ENCODE data around the gene ANXA2. TPM values are rescaled to one million over a fixed set of nuclear protein-coding genes. Genes with fewer than 3 reads are reported as not detected.
"Not testable (repeated sequence)": the region's sequence is repeated elsewhere in the genome, so short reads cannot be mapped to it uniquely, and the experiment has no call there.

ANXA2 gene
- total RNA-seq, 1 experiment from 2014 or later = 1,038 TPM

- Histone ChIP-seq H3K9me3 (ENCODE audit: low read depth, low read length, poor library complexity, severe bottlenecking) (no peaks in the 10 kb centered on the region), H3K27ac (ENCODE audit: low read depth, low read length, poor library complexity, severe bottlenecking) (no peak overlapping the region), H3K36me3 (ENCODE audit: insufficient read depth, low read length, poor library complexity, severe bottlenecking) (no peaks in the 10 kb centered on the region), H3K4me3 (ENCODE audit: low read depth, low read length, poor library complexity, severe bottlenecking) (no peak overlapping the region), H3K27me3 (replicated peaks; ENCODE audit: insufficient read depth, low read depth, low read length, poor library complexity) (no peaks in the 10 kb centered on the region), H3K4me1 (ENCODE audit: insufficient read depth, low read length, poor library complexity, severe bottlenecking) (no peaks in the 10 kb centered on the region)
- intact Hi-C loops (cut with micrococcal nuclease; ENCODE audit: unreplicated experiment) = no loop called here
- no peak for TF ChIP-seq EZH2 (IDR thresholded peaks at IDR 0.05; ENCODE audit: borderline replicate concordance, low read depth, low read length, poor library complexity, severe bottlenecking)
- TF ChIP-seq, protein P1, sequence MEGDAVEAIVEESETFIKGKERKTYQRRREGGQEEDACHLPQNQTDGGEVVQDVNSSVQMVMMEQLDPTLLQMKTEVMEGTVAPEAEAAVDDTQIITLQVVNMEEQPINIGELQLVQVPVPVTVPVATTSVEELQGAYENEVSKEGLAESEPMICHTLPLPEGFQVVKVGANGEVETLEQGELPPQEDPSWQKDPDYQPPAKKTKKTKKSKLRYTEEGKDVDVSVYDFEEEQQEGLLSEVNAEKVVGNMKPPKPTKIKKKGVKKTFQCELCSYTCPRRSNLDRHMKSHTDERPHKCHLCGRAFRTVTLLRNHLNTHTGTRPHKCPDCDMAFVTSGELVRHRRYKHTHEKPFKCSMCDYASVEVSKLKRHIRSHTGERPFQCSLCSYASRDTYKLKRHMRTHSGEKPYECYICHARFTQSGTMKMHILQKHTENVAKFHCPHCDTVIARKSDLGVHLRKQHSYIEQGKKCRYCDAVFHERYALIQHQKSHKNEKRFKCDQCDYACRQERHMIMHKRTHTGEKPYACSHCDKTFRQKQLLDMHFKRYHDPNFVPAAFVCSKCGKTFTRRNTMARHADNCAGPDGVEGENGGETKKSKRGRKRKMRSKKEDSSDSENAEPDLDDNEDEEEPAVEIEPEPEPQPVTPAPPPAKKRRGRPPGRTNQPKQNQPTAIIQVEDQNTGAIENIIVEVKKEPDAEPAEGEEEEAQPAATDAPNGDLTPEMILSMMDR (conservative IDR thresholded peaks at IDR 0.05; ENCODE audit: low read depth, low read length) = no peak
- no peak for DNase-seq (ENCODE audit: low spot score)
- ChIA-PET CTCF (no interaction called here), POLR2A (ENCODE audit: low non-redundant PET) (no interaction called here)
- BruUV-seq (replicated peaks) = no TSS peak
These were observed 59.0 kb downstream of the ANXA2 start for GRCh38 chr15:60338810-60339209.

DNA sequence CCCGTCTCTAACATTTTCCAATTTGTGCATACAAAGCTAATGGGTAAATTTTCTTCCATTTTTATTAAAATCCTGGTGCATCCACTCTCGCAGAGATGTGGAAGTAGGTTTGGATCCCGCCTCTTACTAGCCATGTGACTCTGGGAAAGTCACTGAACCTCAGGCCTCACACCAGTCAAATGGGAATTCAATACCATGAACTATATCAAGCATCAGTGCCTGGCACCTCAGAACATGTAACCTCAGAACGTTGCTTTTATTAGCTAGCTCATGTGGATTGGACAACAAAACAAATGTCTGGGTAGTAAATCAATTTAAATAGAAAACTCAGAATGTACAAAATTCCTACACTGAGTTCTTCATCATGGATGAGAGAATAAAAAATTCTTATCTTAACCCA is 60.7 kb downstream of the ANXA2 start:
- CTCF ChIA-PET = no interaction called here

DNA sequence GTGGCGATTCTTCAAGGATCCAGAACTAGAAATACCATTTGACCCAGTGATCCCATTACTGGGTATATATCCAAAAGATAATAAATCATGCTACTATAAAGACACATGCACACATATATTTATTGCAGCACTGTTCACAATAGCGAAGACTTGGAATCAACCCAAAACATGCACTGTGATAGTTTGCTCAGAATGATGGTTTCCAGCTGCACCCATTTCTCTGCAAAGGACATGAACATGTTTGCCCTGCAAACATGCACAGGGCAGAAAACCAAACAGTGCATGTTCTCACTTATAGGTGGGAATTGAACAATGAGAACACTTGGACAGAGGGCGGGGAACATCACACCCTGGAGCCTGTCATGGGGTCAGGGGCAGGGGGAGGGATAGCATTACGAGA is 62.5 kb downstream of the ANXA2 start:
- H3K27ac ChIP-seq (ENCODE audit: low read depth, low read length, poor library complexity, severe bottlenecking); BruUV-seq (replicated peaks); H3K36me3 ChIP-seq (ENCODE audit: insufficient read depth, low read length, poor library complexity, severe bottlenecking); intact Hi-C loops (cut with micrococcal nuclease; ENCODE audit: unreplicated experiment); H3K4me3 ChIP-seq (ENCODE audit: low read depth, low read length, poor library complexity, severe bottlenecking); H3K27me3 ChIP-seq (replicated peaks; ENCODE audit: insufficient read depth, low read depth, low read length, poor library complexity); H3K9me3 ChIP-seq (ENCODE audit: low read depth, low read length, poor library complexity, severe bottlenecking); CTCF ChIA-PET; H3K4me1 ChIP-seq (ENCODE audit: insufficient read depth, low read length, poor library complexity, severe bottlenecking); DNase-seq (ENCODE audit: low spot score); POLR2A ChIA-PET (ENCODE audit: low non-redundant PET): not testable (repeated sequence)

More for the DNA sequence above, 60.7 kb downstream of the ANXA2 start:
- DNase-seq (ENCODE audit: low spot score) = no peak
- intact Hi-C loops (cut with micrococcal nuclease; ENCODE audit: unreplicated experiment) = no loop called here
- no peaks in the 10 kb centered on the region for H3K36me3 ChIP-seq (ENCODE audit: insufficient read depth, low read length, poor library complexity, severe bottlenecking)
- POLR2A ChIA-PET (ENCODE audit: low non-redundant PET) = no interaction called here
- BruUV-seq (replicated peaks) = no TSS peak
- no peak for TF ChIP-seq EZH2 (IDR thresholded peaks at IDR 0.05; ENCODE audit: borderline replicate concordance, low read depth, low read length, poor library complexity, severe bottlenecking)
- TF ChIP-seq, protein P1 (conservative IDR thresholded peaks at IDR 0.05; ENCODE audit: low read depth, low read length) = no peak
- H3K9me3 ChIP-seq (ENCODE audit: low read depth, low read length, poor library complexity, severe bottlenecking) = no peaks in the 10 kb centered on the region
- H3K4me1 ChIP-seq (ENCODE audit: insufficient read depth, low read length, poor library complexity, severe bottlenecking) = no peaks in the 10 kb centered on the region
- no peak overlapping the region for H3K4me3 ChIP-seq (ENCODE audit: low read depth, low read length, poor library complexity, severe bottlenecking)
- no peak overlapping the region for H3K27ac ChIP-seq (ENCODE audit: low read depth, low read length, poor library complexity, severe bottlenecking)
- no peaks in the 10 kb centered on the region for H3K27me3 ChIP-seq (replicated peaks; ENCODE audit: insufficient read depth, low read depth, low read length, poor library complexity)

DNA sequence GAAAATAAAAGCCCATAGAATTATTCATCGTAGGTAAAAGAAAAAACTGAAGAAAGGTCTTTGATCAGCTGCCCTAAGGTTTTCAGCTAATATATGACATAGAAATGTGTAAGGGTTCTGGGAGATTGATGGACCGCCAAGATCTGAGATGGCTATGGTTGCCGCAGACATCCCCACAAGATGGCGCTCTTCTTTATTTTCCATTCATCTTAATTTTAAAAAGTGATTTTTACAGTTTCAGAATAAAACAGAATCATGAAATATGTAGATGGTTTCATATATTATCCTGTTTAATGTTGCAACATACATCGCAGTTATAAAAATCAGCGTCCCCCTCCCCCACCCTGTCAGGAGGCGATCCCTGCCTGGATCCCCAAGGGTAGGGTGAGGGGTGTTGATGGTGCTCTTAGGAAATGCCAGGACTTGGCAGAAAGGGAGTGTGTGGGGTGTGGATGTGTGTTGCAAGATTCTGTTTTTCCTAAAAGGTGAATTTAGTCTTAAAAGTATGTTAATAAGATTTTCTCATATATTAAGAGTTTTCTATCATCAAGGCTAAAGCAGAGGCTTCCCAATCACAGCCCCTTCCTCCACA is 68.8 kb downstream of the ANXA2 start:
- ChIA-PET CTCF (interaction anchor here (0.5 to 2.9 kb wide), 2 partner anchors 604 to 639 kb away, joined by 3 to 20 read pairs; no protein-coding TSS in a partner anchor), POLR2A (ENCODE audit: low non-redundant PET) (no interaction called here)
- Histone ChIP-seq H3K36me3 (ENCODE audit: insufficient read depth, low read length, poor library complexity, severe bottlenecking) (no peaks in the 10 kb centered on the region), H3K27me3 (replicated peaks; ENCODE audit: insufficient read depth, low read depth, low read length, poor library complexity) (no peaks in the 10 kb centered on the region), H3K9me3 (ENCODE audit: low read depth, low read length, poor library complexity, severe bottlenecking) (no peaks in the 10 kb centered on the region), H3K4me1 (ENCODE audit: insufficient read depth, low read length, poor library complexity, severe bottlenecking) (peaks cover 30% of the 10 kb centered on the region), H3K27ac (ENCODE audit: low read depth, low read length, poor library complexity, severe bottlenecking) (no peak overlapping the region), H3K4me3 (ENCODE audit: low read depth, low read length, poor library complexity, severe bottlenecking) (no peak overlapping the region)
- no peak for TF ChIP-seq EZH2 (IDR thresholded peaks at IDR 0.05; ENCODE audit: borderline replicate concordance, low read depth, low read length, poor library complexity, severe bottlenecking)
- TF ChIP-seq, protein P1 (conservative IDR thresholded peaks at IDR 0.05; ENCODE audit: low read depth, low read length) = peak; percentile 87
- intact Hi-C loops (cut with micrococcal nuclease; ENCODE audit: unreplicated experiment) = loop anchor here (1.0 to 10.0 kb wide), 3 partner anchors 191 to 794 kb away; partner anchors contain the start of gene FOXB1
- peak; percentile 40 for DNase-seq (ENCODE audit: low spot score)
- BruUV-seq (replicated peaks) = no TSS peak

Measured in A673 (cell line).